ENCODE data around the gene PLEKHH2.

Gene PLEKHH2

GRCh38 chr2:43731211-43731610 lies 94.2 kb downstream of the PLEKHH2 start:
- no peaks in the 10 kb centered on the region for H3K9me3 ChIP-seq (ENCODE audit: control insufficient read depth in 1 of 2, low read length in 2 of 2)
- no peak overlapping the region for H3K27ac ChIP-seq (ENCODE audit: low read depth, low read length)
- H3K27me3 ChIP-seq (ENCODE audit: control insufficient read depth in 1 of 2, insufficient read depth in 2 of 2, low read length in 2 of 2) = no peaks in the 10 kb centered on the region
- H3K36me3 ChIP-seq (ENCODE audit: control insufficient read depth in 1 of 2, insufficient read depth in 2 of 2, low read length in 2 of 2) = no peaks in the 10 kb centered on the region
- H3K9ac ChIP-seq (ENCODE audit: low read depth in 1 of 2, low read length in 2 of 2) = no peak overlapping the region
- no peak overlapping the region for H3K4me3 ChIP-seq (ENCODE audit: low read depth in 1 of 2, low read length in 2 of 2)
- no peaks in the 10 kb centered on the region for H3K4me1 ChIP-seq (ENCODE audit: control insufficient read depth in 1 of 2, insufficient read depth in 2 of 2, low read length in 2 of 2)

- H3K4me3 ChIP-seq (ENCODE audit: low read depth in 1 of 2, low read length in 2 of 2) = no peak overlapping the region
- no peaks in the 10 kb centered on the region for H3K36me3 ChIP-seq (ENCODE audit: control insufficient read depth in 1 of 2, insufficient read depth in 2 of 2, low read length in 2 of 2)
- no peaks in the 10 kb centered on the region for H3K27me3 ChIP-seq (ENCODE audit: control insufficient read depth in 1 of 2, insufficient read depth in 2 of 2, low read length in 2 of 2)
- H3K27ac ChIP-seq (ENCODE audit: low read depth, low read length) = no peak overlapping the region
- no peaks in the 10 kb centered on the region for H3K4me1 ChIP-seq (ENCODE audit: control insufficient read depth in 1 of 2, insufficient read depth in 2 of 2, low read length in 2 of 2)
- H3K9ac ChIP-seq (ENCODE audit: low read depth in 1 of 2, low read length in 2 of 2) = no peak overlapping the region
- H3K9me3 ChIP-seq (ENCODE audit: control insufficient read depth in 1 of 2, low read length in 2 of 2) = no peaks in the 10 kb centered on the region
These were observed 99.6 kb downstream of the PLEKHH2 start for GRCh38 chr2:43736637-43737036.

GRCh38 chr2:43737097-43737854 lies 100.2 kb downstream of the PLEKHH2 start:
- Histone ChIP-seq H3K9ac (ENCODE audit: low read depth in 1 of 2, low read length in 2 of 2) (no peak overlapping the region), H3K27ac (ENCODE audit: low read depth, low read length) (no peak overlapping the region), H3K27me3 (ENCODE audit: control insufficient read depth in 1 of 2, insufficient read depth in 2 of 2, low read length in 2 of 2) (no peaks in the 10 kb centered on the region), H3K36me3 (ENCODE audit: control insufficient read depth in 1 of 2, insufficient read depth in 2 of 2, low read length in 2 of 2) (no peaks in the 10 kb centered on the region), H3K4me3 (ENCODE audit: low read depth in 1 of 2, low read length in 2 of 2) (no peak overlapping the region), H3K4me1 (ENCODE audit: control insufficient read depth in 1 of 2, insufficient read depth in 2 of 2, low read length in 2 of 2) (no peaks in the 10 kb centered on the region), H3K9me3 (ENCODE audit: control insufficient read depth in 1 of 2, low read length in 2 of 2) (no peaks in the 10 kb centered on the region)

GRCh38 chr2:43737855-43738254 lies 100.8 kb downstream of the PLEKHH2 start:
- Histone ChIP-seq H3K9me3 (ENCODE audit: control insufficient read depth in 1 of 2, low read length in 2 of 2) (no peaks in the 10 kb centered on the region), H3K4me1 (ENCODE audit: control insufficient read depth in 1 of 2, insufficient read depth in 2 of 2, low read length in 2 of 2) (no peaks in the 10 kb centered on the region), H3K9ac (ENCODE audit: low read depth in 1 of 2, low read length in 2 of 2) (no peak overlapping the region), H3K27ac (ENCODE audit: low read depth, low read length) (no peak overlapping the region), H3K36me3 (ENCODE audit: control insufficient read depth in 1 of 2, insufficient read depth in 2 of 2, low read length in 2 of 2) (no peaks in the 10 kb centered on the region), H3K4me3 (ENCODE audit: low read depth in 1 of 2, low read length in 2 of 2) (no peak overlapping the region), H3K27me3 (ENCODE audit: control insufficient read depth in 1 of 2, insufficient read depth in 2 of 2, low read length in 2 of 2) (no peaks in the 10 kb centered on the region)

GRCh38 chr2:43738257-43738656 lies 101.2 kb downstream of the PLEKHH2 start:
- Histone ChIP-seq H3K9me3 (ENCODE audit: control insufficient read depth in 1 of 2, low read length in 2 of 2) (no peaks in the 10 kb centered on the region), H3K9ac (ENCODE audit: low read depth in 1 of 2, low read length in 2 of 2) (no peak overlapping the region), H3K4me1 (ENCODE audit: control insufficient read depth in 1 of 2, insufficient read depth in 2 of 2, low read length in 2 of 2) (no peaks in the 10 kb centered on the region), H3K27me3 (ENCODE audit: control insufficient read depth in 1 of 2, insufficient read depth in 2 of 2, low read length in 2 of 2) (no peaks in the 10 kb centered on the region), H3K27ac (ENCODE audit: low read depth, low read length) (no peak overlapping the region), H3K36me3 (ENCODE audit: control insufficient read depth in 1 of 2, insufficient read depth in 2 of 2, low read length in 2 of 2) (no peaks in the 10 kb centered on the region), H3K4me3 (ENCODE audit: low read depth in 1 of 2, low read length in 2 of 2) (no peak overlapping the region)

- H3K36me3 ChIP-seq (ENCODE audit: control insufficient read depth in 1 of 2, insufficient read depth in 2 of 2, low read length in 2 of 2) = no peaks in the 10 kb centered on the region
- H3K9me3 ChIP-seq (ENCODE audit: control insufficient read depth in 1 of 2, low read length in 2 of 2) = no peaks in the 10 kb centered on the region
- H3K27ac ChIP-seq (ENCODE audit: low read depth, low read length) = no peak overlapping the region
- no peak overlapping the region for H3K4me3 ChIP-seq (ENCODE audit: low read depth in 1 of 2, low read length in 2 of 2)
- H3K9ac ChIP-seq (ENCODE audit: low read depth in 1 of 2, low read length in 2 of 2) = no peak overlapping the region
- H3K4me1 ChIP-seq (ENCODE audit: control insufficient read depth in 1 of 2, insufficient read depth in 2 of 2, low read length in 2 of 2) = no peaks in the 10 kb centered on the region
- H3K27me3 ChIP-seq (ENCODE audit: control insufficient read depth in 1 of 2, insufficient read depth in 2 of 2, low read length in 2 of 2) = no peaks in the 10 kb centered on the region
These were observed 106.6 kb downstream of the PLEKHH2 start for GRCh38 chr2:43743706-43744105.

GRCh38 chr2:43745457-43745856 lies 108.4 kb downstream of the PLEKHH2 start:
- Histone ChIP-seq H3K9me3 (ENCODE audit: control insufficient read depth in 1 of 2, low read length in 2 of 2) (no peaks in the 10 kb centered on the region), H3K9ac (ENCODE audit: low read depth in 1 of 2, low read length in 2 of 2) (no peak overlapping the region), H3K36me3 (ENCODE audit: control insufficient read depth in 1 of 2, insufficient read depth in 2 of 2, low read length in 2 of 2) (no peaks in the 10 kb centered on the region), H3K27me3 (ENCODE audit: control insufficient read depth in 1 of 2, insufficient read depth in 2 of 2, low read length in 2 of 2) (no peaks in the 10 kb centered on the region), H3K27ac (ENCODE audit: low read depth, low read length) (no peak overlapping the region), H3K4me3 (ENCODE audit: low read depth in 1 of 2, low read length in 2 of 2) (no peak overlapping the region), H3K4me1 (ENCODE audit: control insufficient read depth in 1 of 2, insufficient read depth in 2 of 2, low read length in 2 of 2) (no peaks in the 10 kb centered on the region)

- no peaks in the 10 kb centered on the region for H3K4me1 ChIP-seq (ENCODE audit: control insufficient read depth in 1 of 2, insufficient read depth in 2 of 2, low read length in 2 of 2)
- no peaks in the 10 kb centered on the region for H3K27me3 ChIP-seq (ENCODE audit: control insufficient read depth in 1 of 2, insufficient read depth in 2 of 2, low read length in 2 of 2)
- H3K36me3 ChIP-seq (ENCODE audit: control insufficient read depth in 1 of 2, insufficient read depth in 2 of 2, low read length in 2 of 2) = no peaks in the 10 kb centered on the region
These were observed 111.3 kb downstream of the PLEKHH2 start for GRCh38 chr2:43748333-43748732.

GRCh38 chr2:43749583-43749982 lies 112.5 kb downstream of the PLEKHH2 start:
- Histone ChIP-seq H3K4me3 (ENCODE audit: low read depth in 1 of 2, low read length in 2 of 2) (no peak overlapping the region), H3K27me3 (ENCODE audit: control insufficient read depth in 1 of 2, insufficient read depth in 2 of 2, low read length in 2 of 2) (no peaks in the 10 kb centered on the region), H3K9me3 (ENCODE audit: control insufficient read depth in 1 of 2, low read length in 2 of 2) (no peaks in the 10 kb centered on the region), H3K4me1 (ENCODE audit: control insufficient read depth in 1 of 2, insufficient read depth in 2 of 2, low read length in 2 of 2) (no peaks in the 10 kb centered on the region), H3K36me3 (ENCODE audit: control insufficient read depth in 1 of 2, insufficient read depth in 2 of 2, low read length in 2 of 2) (no peaks in the 10 kb centered on the region), H3K9ac (ENCODE audit: low read depth in 1 of 2, low read length in 2 of 2) (no peak overlapping the region), H3K27ac (ENCODE audit: low read depth, low read length) (no peak overlapping the region)

More at GRCh38 chr2:43748333-43748732, 111.3 kb downstream of the PLEKHH2 start:
- no peak overlapping the region for H3K9ac ChIP-seq (ENCODE audit: low read depth in 1 of 2, low read length in 2 of 2)
- no peaks in the 10 kb centered on the region for H3K9me3 ChIP-seq (ENCODE audit: control insufficient read depth in 1 of 2, low read length in 2 of 2)
- H3K4me3 ChIP-seq (ENCODE audit: low read depth in 1 of 2, low read length in 2 of 2) = no peak overlapping the region
- H3K27ac ChIP-seq (ENCODE audit: low read depth, low read length) = no peak overlapping the region

GRCh38 chr2:43751476-43751990 lies 114.5 kb downstream of the PLEKHH2 start:
- Histone ChIP-seq H3K27ac (ENCODE audit: low read depth, low read length) (no peak overlapping the region), H3K9ac (ENCODE audit: low read depth in 1 of 2, low read length in 2 of 2) (no peak overlapping the region), H3K9me3 (ENCODE audit: control insufficient read depth in 1 of 2, low read length in 2 of 2) (no peaks in the 10 kb centered on the region), H3K4me1 (ENCODE audit: control insufficient read depth in 1 of 2, insufficient read depth in 2 of 2, low read length in 2 of 2) (no peaks in the 10 kb centered on the region), H3K27me3 (ENCODE audit: control insufficient read depth in 1 of 2, insufficient read depth in 2 of 2, low read length in 2 of 2) (no peaks in the 10 kb centered on the region), H3K4me3 (ENCODE audit: low read depth in 1 of 2, low read length in 2 of 2) (no peak overlapping the region), H3K36me3 (ENCODE audit: control insufficient read depth in 1 of 2, insufficient read depth in 2 of 2, low read length in 2 of 2) (no peaks in the 10 kb centered on the region)
